GM12878 (cell line): Measurements from ENCODE around the gene TAF4.

Experiments
- CTCF ChIP-seq, 3 experiments: IDR thresholded peaks in 2 of 3; conservative IDR thresholded peaks in 1 of 3; 2 replicates each; pipeline ENCODE4 v1.5.1; 2011; ENCODE audit warnings: low read depth in 3 of 3, low read length in 3 of 3, mild to moderate bottlenecking in 3 of 3, control low read depth in 2 of 3, moderate library complexity in 2 of 3, inconsistent platforms in 1 of 3, mixed read lengths in 1 of 3; ENCODE audit not compliant: control insufficient read depth in 2 of 3, insufficient read depth in 1 of 3; ENCODE audit errors: extremely low read depth in 1 of 3
- HCFC1 ChIP-seq: fragments of 150-350 bp; IDR thresholded peaks from 2 replicates; pipeline ENCODE4 v1.6.1; 2014; ENCODE audit warnings: low read length
- RCOR1 ChIP-seq: conservative IDR thresholded peaks from 2 replicates; pipeline ENCODE4 v1.6.1; 2012; ENCODE audit warnings: low read depth, low read length, improper control_type of control experiment
- RFX5 ChIP-seq: IDR thresholded peaks from 2 replicates; pipeline ENCODE4 v1.6.1; 2011; ENCODE audit warnings: low read depth, low read length, improper control_type of control experiment

GRCh38 chr20:62103508-62104233 lies 38.0 kb upstream of the TAF4 start:
- no peak for TF ChIP-seq CTCF (IDR thresholded peaks at IDR 0.05 in 2 of 3, conservative IDR thresholded peaks at IDR 0.05 in 1 of 3; ENCODE audit: control insufficient read depth in 2 of 3, extremely low read depth in 1 of 3, insufficient read depth in 1 of 3, low read depth in 3 of 3, low read length in 3 of 3)
- no peak for TF ChIP-seq RFX5
- no peak for TF ChIP-seq HCFC1
- no peak for TF ChIP-seq RCOR1
